Renal cortex interstitium (tissue), 11 donors: ENCODE results near the gene INPP4B. TPM values are rescaled to one million over a fixed set of nuclear protein-coding genes. Genes with fewer than 3 reads are reported as not detected.

Experiments
- DNase-seq, 11 donors: peaks; one replicate each; pipeline ENCODE4 v3.0.0-alpha.2; 2013; ENCODE audit warnings: low read depth in 9 of 11, low spot score in 4 of 11; ENCODE audit errors: extremely low read depth in 1 of 11
- polyA plus RNA-seq, 3 donors: library from polyadenylated mRNA; unstranded; fragments of 120-200 nt; gene quantifications; one replicate each; pipeline ENCODE4 v1.2.1, GENCODE V29; 2013; ENCODE audit not compliant: insufficient read length in 3 of 3

INPP4B gene
- polyA plus RNA-seq, 3 donors, result 9.2 to 11.7 (median 9.4) TPM

DNA sequence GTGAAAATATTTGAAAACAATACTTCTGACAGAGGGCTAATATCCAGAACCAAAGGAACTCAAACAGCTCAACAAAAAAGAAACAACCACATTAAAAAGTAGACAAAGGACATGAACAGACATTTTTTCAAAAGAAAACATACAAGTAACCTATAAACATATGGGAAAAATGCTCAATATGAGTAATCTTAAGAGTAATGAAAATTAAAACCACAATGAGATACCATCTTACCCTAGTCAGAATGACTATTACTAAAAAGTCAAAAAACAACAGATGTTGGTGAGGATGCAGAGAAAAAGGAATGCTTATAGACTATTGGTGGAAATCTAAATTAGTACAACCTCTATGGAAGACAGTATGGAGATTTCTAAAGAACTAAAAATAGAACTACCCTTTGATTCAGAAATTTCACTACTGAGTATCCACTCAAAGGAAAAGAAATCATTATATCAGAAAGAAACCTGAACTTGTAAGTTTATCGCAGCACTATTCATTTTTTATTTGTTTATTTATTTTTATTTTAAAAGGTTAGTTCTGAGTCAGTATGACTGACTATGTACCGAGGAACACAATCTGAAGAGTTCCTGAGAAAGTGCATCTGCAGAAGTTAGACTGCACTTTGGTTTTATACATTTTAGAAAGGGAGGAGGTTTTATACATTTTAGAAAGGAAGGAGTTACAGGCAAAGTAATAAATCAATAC is 231.3 kb downstream of the INPP4B start:
- no peak for DNase-seq

DNA sequence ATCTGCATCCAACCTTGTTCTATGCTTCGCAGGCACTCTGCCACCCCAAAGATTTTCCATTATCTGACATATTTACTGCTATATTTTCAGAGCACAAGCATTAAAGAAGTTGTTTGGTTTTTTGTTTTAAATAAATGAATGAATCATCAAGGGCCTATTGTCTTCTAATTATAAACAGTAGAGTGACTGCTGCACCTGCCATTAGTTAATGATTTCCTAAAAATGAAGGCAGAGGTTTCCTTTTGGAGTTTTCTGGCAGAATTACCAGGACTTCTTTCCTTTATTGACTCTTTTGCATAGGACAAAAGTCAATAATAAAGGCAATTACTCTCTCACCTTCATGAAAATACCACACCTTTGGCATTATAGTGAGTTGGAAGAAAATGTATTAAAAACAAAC is 238.1 kb downstream of the INPP4B start:
- DNase-seq, result no peak

DNA sequence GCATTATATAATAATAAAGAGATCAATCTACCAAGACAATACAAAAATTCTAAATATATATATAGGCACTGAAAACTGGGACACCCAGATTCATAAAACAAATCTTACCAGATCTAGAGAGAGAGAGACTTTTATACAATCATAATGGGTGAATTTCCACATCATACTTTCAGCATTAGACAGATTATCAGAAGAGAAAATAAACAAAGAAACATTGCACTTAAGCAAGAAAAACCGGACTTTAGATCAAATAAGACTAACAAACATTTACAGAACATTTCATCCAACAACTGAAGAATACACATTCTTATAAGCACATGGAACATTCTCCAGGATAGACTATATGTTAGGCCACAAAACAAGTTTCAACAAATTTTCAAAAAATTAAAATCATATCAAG is 245.1 kb downstream of the INPP4B start:
- no peak for DNase-seq

- DNase-seq, result no peak
Observed at GRCh38 chr4:142598132-142598531, 248.0 kb downstream of the INPP4B start.

DNA sequence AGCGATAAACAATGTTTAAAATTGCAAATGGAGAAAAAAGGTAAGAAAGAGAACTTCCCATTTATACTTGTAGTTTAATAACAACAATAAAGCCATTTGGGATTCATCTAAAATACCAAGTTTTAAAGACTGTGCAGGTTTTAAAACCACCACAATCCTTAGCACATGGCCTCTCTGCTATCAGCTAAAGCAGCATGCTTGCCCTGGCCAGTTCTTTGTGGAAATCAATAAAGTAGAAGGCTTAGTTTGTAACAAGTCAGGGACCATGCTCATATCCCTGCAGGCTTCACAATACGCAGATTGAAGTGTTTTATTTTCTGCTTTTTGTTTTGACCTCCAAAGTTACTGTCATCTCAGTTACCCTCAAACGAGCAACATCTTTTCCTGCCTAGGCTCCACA is 249.5 kb downstream of the INPP4B start:
- no peak for DNase-seq

DNA sequence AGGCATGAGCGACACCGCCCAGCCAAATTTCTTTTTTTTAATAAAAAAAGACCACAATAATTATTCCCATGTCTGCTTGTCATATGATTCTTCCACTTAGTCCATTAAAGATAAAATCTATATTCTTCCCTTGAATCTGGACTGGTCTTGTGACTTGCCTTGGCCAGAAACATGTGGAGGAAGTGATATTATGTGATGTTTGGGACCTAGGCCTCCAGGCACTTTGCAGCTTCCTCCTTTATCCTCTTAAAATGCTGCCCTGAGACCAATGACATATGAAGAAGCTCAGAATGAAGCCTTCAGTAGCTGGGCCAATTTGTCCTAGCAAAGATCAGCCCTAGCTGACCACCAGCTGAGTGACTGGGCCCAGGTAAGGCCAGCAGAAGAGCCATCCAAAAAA is 250.0 kb downstream of the INPP4B start:
- DNase-seq, result no peak

DNA sequence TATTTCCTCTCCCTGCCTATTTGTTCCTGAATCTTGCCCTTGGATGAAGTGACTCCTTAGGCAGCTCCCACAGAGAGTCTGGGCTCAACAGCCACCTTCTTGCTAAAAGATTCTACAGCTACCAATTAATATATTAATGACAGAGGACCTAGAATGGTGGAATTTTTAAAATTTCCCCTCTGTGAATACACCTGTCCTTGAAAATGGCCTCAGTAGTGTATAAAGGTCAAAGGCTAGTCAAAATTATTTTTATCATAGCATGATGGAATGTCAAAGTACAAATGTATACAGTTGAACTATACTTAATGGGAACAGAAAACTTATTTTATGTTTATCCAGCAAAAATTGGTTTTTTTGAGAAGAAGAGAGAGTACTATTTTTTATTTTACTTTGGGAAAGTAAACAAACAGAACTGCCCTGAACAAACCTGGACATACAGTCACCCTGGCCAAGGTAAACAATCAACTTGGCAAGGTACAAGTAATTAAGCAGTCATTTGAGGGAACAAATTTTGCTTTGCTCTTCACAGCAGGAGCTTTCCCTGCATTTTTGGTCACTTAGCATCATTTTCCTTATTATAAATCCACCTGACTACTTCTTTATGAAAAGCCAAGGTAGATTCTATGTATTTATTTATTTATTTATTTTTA is 250.8 kb downstream of the INPP4B start:
- DNase-seq, result no peak

- no peak for DNase-seq
Observed at GRCh38 chr4:142585411-142585810, 260.7 kb downstream of the INPP4B start.

DNA sequence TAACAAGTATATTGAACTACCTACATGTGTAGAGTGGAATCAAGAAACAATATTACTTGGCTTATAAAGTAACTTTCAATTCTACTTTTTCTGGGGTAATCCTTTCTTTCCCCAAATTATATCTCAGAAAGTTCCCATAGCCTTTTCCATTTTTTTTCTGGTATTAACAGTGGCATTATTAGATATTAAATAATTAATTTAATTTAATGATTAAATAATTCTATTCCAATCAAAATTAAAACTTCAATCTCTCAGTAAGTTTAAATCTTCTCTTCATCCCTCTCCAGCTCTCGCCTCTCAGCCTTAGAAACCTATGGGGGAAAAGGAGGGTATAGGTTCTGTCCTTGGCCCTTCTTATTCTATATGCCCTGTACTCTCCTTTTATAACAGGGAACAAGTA is 262.4 kb downstream of the INPP4B start:
- no peak for DNase-seq

DNA sequence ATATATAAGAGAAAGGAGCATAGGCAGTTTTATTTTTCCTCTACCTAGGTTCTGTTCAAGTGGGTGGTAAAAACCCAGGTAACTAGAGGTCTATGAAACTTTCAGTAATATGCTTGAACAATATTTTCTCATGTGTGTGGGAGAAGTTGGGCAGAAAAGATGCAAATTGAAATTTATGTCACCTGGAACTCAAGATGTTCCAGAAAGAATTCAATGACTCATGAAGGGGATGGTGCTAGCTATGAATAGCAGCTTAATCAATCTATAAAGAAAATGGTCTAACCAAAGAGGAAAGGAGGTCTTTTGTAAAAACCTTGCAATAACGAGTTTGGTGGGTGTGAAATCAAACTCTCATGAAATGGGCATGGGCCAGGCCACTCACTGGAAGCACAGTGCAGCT is 263.8 kb downstream of the INPP4B start:
- no peak for DNase-seq

- DNase-seq, result no peak
Observed at GRCh38 chr4:142581881-142582280, 264.2 kb downstream of the INPP4B start.

GRCh38 chr4:142579443-142579842 is 266.7 kb downstream of the INPP4B start:
- DNase-seq, result no peak

- no peak for DNase-seq
Observed at GRCh38 chr4:142574306-142574705, 271.8 kb downstream of the INPP4B start.

- no peak for DNase-seq
Observed at GRCh38 chr4:142572071-142572470, 274.0 kb downstream of the INPP4B start.

GRCh38 chr4:142567620-142568451 is 278.3 kb downstream of the INPP4B start:
- no peak for DNase-seq

DNA sequence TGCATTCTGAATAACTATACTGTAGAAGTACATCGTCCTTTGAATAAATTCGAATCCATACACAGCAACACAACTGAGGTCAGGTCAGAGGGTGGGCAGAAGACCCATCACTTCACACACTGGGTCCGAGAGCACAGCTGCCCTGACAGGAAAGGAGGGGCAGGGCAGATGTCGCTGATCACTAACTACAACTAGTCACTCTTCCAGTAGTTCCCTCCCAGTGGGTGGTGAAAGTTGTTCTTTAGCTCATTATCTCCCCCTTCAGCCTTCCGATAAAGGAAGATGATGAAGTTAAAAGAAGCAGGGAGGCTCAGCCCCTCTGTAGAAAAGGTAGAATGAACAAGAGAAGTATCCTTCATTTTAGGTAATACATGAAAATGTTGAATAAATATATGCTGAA is 278.9 kb downstream of the INPP4B start:
- no peak for DNase-seq

GRCh38 chr4:142566777-142567176 is 279.3 kb downstream of the INPP4B start:
- no peak for DNase-seq

DNA sequence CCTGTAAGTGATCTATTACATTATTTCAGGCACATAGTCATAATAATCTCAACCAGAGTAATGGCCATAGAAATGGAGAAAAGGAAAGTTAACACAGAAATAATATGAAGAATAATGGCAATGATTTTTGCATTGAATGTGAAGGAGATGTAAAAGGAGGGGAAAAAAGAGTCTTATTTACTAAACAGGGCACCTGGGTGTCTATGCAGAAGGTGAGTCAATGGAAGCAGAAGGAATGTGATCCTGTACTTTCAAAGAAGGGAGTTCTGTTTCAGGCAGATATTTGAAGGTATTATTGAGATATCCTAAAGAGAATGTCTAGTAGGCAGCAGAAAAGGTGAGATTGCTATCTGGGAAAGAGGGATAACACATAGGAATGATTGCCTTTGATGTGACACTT is 279.9 kb downstream of the INPP4B start:
- DNase-seq, result no peak

DNA sequence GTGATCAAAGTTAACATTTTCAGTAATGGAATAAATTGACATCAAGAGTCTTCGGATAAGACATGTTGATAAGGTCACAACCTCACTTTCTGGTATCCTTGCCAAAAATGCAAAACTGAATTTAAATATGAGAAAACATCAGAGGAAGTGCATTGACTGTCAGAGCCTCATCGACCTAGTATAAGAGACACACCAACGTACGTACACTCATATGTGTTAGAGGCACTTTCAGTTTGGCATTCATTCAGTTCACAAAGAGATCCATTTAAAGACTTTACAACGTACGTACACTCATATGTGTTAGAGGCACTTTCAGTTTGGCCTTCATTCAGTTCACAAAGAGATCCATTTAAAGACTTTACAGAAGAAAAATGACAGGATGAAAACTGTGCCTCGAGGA is 280.3 kb downstream of the INPP4B start:
- no peak for DNase-seq

DNA sequence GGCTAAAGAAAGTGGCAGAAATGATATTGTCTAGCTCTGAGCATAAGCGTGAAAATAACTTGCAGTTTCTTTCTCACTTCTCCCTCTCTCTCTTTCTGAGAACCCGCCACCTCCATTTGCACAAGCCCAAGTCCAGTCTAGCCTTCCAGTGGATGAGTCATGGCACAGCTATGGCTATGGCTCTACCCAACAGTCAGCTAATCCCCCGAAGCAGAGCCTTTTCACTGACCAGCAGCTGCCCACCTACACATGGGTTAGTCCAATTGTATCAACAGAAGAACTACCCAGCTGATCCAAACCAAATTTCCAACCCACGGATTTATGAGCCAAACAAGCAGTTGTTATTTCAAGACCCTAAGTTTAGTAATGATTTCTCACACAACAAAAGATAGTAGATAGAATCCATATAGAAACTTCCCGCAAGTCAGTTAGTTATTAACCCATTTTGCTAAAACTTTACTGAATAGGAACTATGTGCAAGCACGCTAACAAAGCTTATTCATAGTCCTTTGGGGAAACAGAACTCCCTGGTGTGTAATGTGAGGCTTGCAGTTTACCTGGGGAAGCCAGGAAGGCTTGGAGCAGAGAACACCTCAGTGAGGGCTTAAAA is 282.3 kb downstream of the INPP4B start:
- DNase-seq, result no peak
